ENCODE results near the gene TLCD2. TPM values are rescaled to one million over a fixed set of nuclear protein-coding genes. Genes with fewer than 3 reads are reported as not detected.
A peak's percentile ranks its signal among the peaks of the same experiment; 100 is the strongest.

TLCD2 gene
- total and polyA plus RNA-seq, 9 of the 15 experiments (the other 6 are each of a cell fraction or from before 2014, with no cell fraction given) = 0.10 to 0.89 (median 0.58) TPM

GRCh38 chr17:1724351-1724868, 14.2 kb upstream of the TLCD2 start, which contains the start of gene WDR81 (continued):
- TF ChIP-seq PHTF2 (CRISPR knock-in tag; IDR thresholded peaks at IDR 0.05) (no peak), FUS (optimal IDR thresholded peaks at IDR 0.05; ENCODE audit: low read depth, low read length) (no peak), ZNF146 (CRISPR knock-in tag; IDR thresholded peaks at IDR 0.05; ENCODE audit: unreplicated experiment) (no peak), COPS2 (conservative IDR thresholded peaks at IDR 0.05) (no peak), KHSRP (IDR thresholded peaks at IDR 0.05) (no peak), FOXM1 (IDR thresholded peaks at IDR 0.05; ENCODE audit: low read depth) (no peak), FOXM1 (CRISPR knock-in tag; IDR thresholded peaks at IDR 0.05; ENCODE audit: low read depth) (no peak), NFXL1 (CRISPR knock-in tag; IDR thresholded peaks at IDR 0.05) (no peak), DLX4 (CRISPR knock-in tag; IDR thresholded peaks at IDR 0.05) (no peak), ZNF134 (CRISPR knock-in tag; conservative IDR thresholded peaks at IDR 0.05) (no peak), LEF1 (IDR thresholded peaks at IDR 0.05) (no peak), BMI1 (IDR thresholded peaks at IDR 0.05; ENCODE audit: low read length) (no peak), DPF2 (IDR thresholded peaks at IDR 0.05) (no peak), ZBTB8A (IDR thresholded peaks at IDR 0.05; ENCODE audit: partially characterized antibody) (no peak), ZKSCAN3 (CRISPR knock-in tag; IDR thresholded peaks at IDR 0.05) (no peak), ZNF512 (tag; IDR thresholded peaks at IDR 0.05) (no peak), ESRRB (CRISPR knock-in tag; IDR thresholded peaks at IDR 0.05; ENCODE audit: borderline replicate concordance) (no peak), AFF4 (CRISPR knock-in tag; IDR thresholded peaks at IDR 0.05) (no peak), ZNF592 (IDR thresholded peaks at IDR 0.05) (peak; percentile 69), CHD4 (IDR thresholded peaks at IDR 0.05; ENCODE audit: insufficient read depth, insufficient replicate concordance, low read depth, low read length, poor library complexity, severe bottlenecking) (no peak)
